ENCODE data around the gene CFAP20DC. TPM values are rescaled to one million over a fixed set of nuclear protein-coding genes. Genes with fewer than 3 reads are reported as not detected.

Gene CFAP20DC
- total RNA-seq, 1 experiment from 2014 or later = 4.5 TPM

GRCh38 chr3:58751882-58752567, 297.8 kb downstream of the CFAP20DC start:
- no peak for DNase-seq
- Histone ChIP-seq H3K23ac (ENCODE audit: insufficient read length, low read depth, low read length) (no peak overlapping the region), H3K4me1 (ENCODE audit: insufficient read depth, low read length) (no peaks in the 10 kb centered on the region), H3K9ac (ENCODE audit: extremely low read depth, insufficient read length, low read length) (no peak overlapping the region), H4K20me1 (ENCODE audit: control insufficient read depth, insufficient read depth, insufficient read length) (no peaks in the 10 kb centered on the region), H2AFZ (ENCODE audit: low read length) (no peak overlapping the region), H2BK20ac (ENCODE audit: low read depth, low read length, poor library complexity, severe bottlenecking) (no peak overlapping the region), H3K9me3 (ENCODE audit: control insufficient read depth, low read depth, low read length) (no peaks in the 10 kb centered on the region), H4K91ac (ENCODE audit: insufficient read length, low read depth, low read length) (no peak overlapping the region), H3K18ac (ENCODE audit: insufficient read length, low read depth, low read length) (no peak overlapping the region), H2BK120ac (ENCODE audit: low read depth, low read length, poor library complexity, severe bottlenecking) (no peak overlapping the region), H2BK15ac (ENCODE audit: low read depth, low read length) (no peak overlapping the region), H3K27ac (ENCODE audit: insufficient read length, low read depth, low read length) (no peak overlapping the region), H3K79me2 (ENCODE audit: insufficient read depth, low read length) (no peaks in the 10 kb centered on the region), H3K27me3 (ENCODE audit: insufficient read depth, low read length) (no peaks in the 10 kb centered on the region), H4K5ac (ENCODE audit: insufficient read length, low read depth, low read length) (no peak overlapping the region), H4K8ac (replicated peaks; ENCODE audit: insufficient read length, low read depth, low read length) (no peak overlapping the region), H3K23me2 (ENCODE audit: insufficient read length, low read depth, low read length, poor library complexity, severe bottlenecking) (no peaks in the 10 kb centered on the region), H3K4me2 (ENCODE audit: insufficient read depth, insufficient read length, low read length) (no peak overlapping the region), H2BK5ac (ENCODE audit: insufficient read length, low read length) (no peak overlapping the region), H3K79me1 (ENCODE audit: insufficient read depth, low read depth, low read length, poor library complexity, severe bottlenecking) (no peaks in the 10 kb centered on the region), H2BK12ac (ENCODE audit: insufficient read length, low read depth, low read length) (no peak overlapping the region), H2AK5ac (ENCODE audit: insufficient read length, low read length) (no peak overlapping the region), H3K56ac (ENCODE audit: insufficient read length, low read depth, low read length) (no peak overlapping the region), H3K14ac (ENCODE audit: insufficient read depth, low read length) (no peak overlapping the region), H3K4ac (ENCODE audit: low read depth, low read length) (no peak overlapping the region), H3T11ph (ENCODE audit: low read length) (no peak overlapping the region)
- no peaks in the 10 kb centered on the region for H3K27me3 Mint-ChIP-seq (ENCODE audit: low read depth)
- H3K4me3 Mint-ChIP-seq = no peak overlapping the region
- no peak overlapping the region for H3K27ac Mint-ChIP-seq
- WGBS (ENCODE audit: extremely low coverage, insufficient read length, low lambda C conversion rate) = no CpG with 5 or more reads among the region's 3 CpGs
- H3K9me3 Mint-ChIP-seq = no peaks in the 10 kb centered on the region
- no peaks in the 10 kb centered on the region for H3K36me3 Mint-ChIP-seq (ENCODE audit: insufficient read depth in 1 of 3, low read depth in 3 of 3)
- TF ChIP-seq CTCF (conservative IDR thresholded peaks at IDR 0.05) = no peak
- no peaks in the 10 kb centered on the region for H3K4me1 Mint-ChIP-seq
